ENCODE results near the gene PTPA. TPM values are rescaled to one million over a fixed set of nuclear protein-coding genes. Genes with fewer than 3 reads are reported as not detected.

Gene PTPA
- total and polyA plus RNA-seq, 2 of the 4 experiments (the other 2 are of a cell fraction) = 124 to 149 TPM

DNA sequence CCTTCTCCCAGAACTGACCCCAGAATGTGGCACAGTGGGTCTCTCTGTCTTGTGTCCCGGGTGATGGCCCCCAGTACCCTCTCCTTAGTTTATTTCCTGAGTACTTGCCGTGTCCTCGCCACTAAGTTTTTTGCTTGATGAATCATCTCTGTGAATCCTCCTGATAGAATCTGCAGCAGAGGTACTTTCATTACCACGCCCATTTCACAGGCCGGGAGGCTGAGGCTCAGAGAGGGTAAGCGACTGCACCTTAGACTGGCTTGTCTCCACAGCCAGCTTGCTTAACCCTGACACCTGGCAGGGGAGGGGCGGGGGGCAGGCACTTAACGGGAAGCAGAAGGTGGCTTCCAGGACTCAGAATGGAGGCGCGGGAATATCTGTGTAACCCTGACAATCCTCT, 74.8 kb downstream of the PTPA start:
- Histone ChIP-seq H3K27ac (ENCODE audit: insufficient read depth, low read length) (no peak overlapping the region), H4K8ac (ENCODE audit: low read depth in 2 of 2, low read length in 2 of 2) (no peak overlapping the region), H4K20me1 (ENCODE audit: insufficient read depth, low read length) (no peaks in the 10 kb centered on the region), H2BK20ac (ENCODE audit: low read depth, low read length) (no peak overlapping the region), H2BK120ac (ENCODE audit: low read depth, low read length) (no peak overlapping the region), H3K23ac (ENCODE audit: low read depth, low read length) (no peak overlapping the region), H3K4me3 (ENCODE audit: insufficient read depth, low read depth, low read length) (no peak overlapping the region), H2AFZ (replicated peaks; ENCODE audit: low read length, poor library complexity) (peak overlapping the region; percentile 64), H3K9me3 (ENCODE audit: control insufficient read depth, insufficient read depth, low read length) (peaks cover 4% of the 10 kb centered on the region; the same call in 1 of the 2 replicates), H3K9ac (ENCODE audit: low read depth, low read length) (no peak overlapping the region), H3K4me2 (ENCODE audit: low read depth, low read length) (no peak overlapping the region), H3K18ac (ENCODE audit: low read depth, low read length) (no peak overlapping the region), H4K5ac (ENCODE audit: low read depth, low read length) (no peak overlapping the region), H3K36me3 (ENCODE audit: control insufficient read depth, insufficient read depth, low read length) (no peaks in the 10 kb centered on the region), H3K27me3 (ENCODE audit: control insufficient read depth, insufficient read depth, low read length) (no peaks in the 10 kb centered on the region), H3K4me1 (ENCODE audit: control insufficient read depth, insufficient read depth, low read length) (no peaks in the 10 kb centered on the region), H3K56ac (ENCODE audit: extremely low read depth, insufficient read depth, low read length) (no peak overlapping the region), H2AK5ac (ENCODE audit: low read depth, low read length) (no peak overlapping the region), H2AK9ac (replicated peaks; ENCODE audit: low read depth, low read length, poor library complexity) (no peak overlapping the region), H3K9me1 (ENCODE audit: insufficient read depth, low read length) (peaks cover 6% of the 10 kb centered on the region), H2BK5ac (ENCODE audit: low read depth, low read length, poor library complexity, severe bottlenecking) (no peak overlapping the region), H3K79me1 (ENCODE audit: low read depth in 1 of 2, low read length in 2 of 2) (no peaks in the 10 kb centered on the region), H4K91ac (ENCODE audit: insufficient read depth, low read depth, low read length) (no peak overlapping the region), H3K4ac (ENCODE audit: low read depth, low read length) (no peak overlapping the region), H3K14ac (replicated peaks; ENCODE audit: low read depth, low read length) (no peak overlapping the region), H2BK15ac (ENCODE audit: low read depth, low read length) (no peak overlapping the region)
- intact Hi-C loops (cut with micrococcal nuclease) = no loop called here
- CTCF ChIA-PET = no interaction called here
- BruUV-seq (replicated peaks) = no TSS peak
- TF ChIP-seq NFE2L2 (IDR thresholded peaks at IDR 0.05; ENCODE audit: low read depth, low read length) (no peak), MAFK (IDR thresholded peaks at IDR 0.05; ENCODE audit: low read depth, low read length) (no peak), RCOR1 (IDR thresholded peaks at IDR 0.05; ENCODE audit: insufficient replicate concordance, low read length) (peak; percentile 91)
- POLR2A ChIA-PET (ENCODE audit: unreplicated experiment) = interaction anchor here (0.6 kb wide), 1 partner anchor 8 kb away, joined by 3 read pairs; no protein-coding TSS in a partner anchor
- 96% methylated on average over 5 of the region's 10 CpGs; no CpG with 5 or more reads in 1 of the 2 experiments for WGBS, 2 experiments (ENCODE audit: extremely low coverage in 2 of 2, insufficient read length in 1 of 2)
- DNase-seq = peak; percentile 17
- dilution Hi-C loops (cut with HindIII; ENCODE audit: low sequenced_read_pairs, unreplicated experiment) = no loop called here
- no peak for ATAC-seq (ENCODE audit: low read depth)
- in situ Hi-C loops (cut with MboI; ENCODE audit: low sequenced_read_pairs) = no loop called here

Data from IMR-90 (cell line).